Measurements from ENCODE around the gene CCDC88A.

The CCDC88A gene

GRCh38 chr2:55419679-55420438 lies at the start of gene CCDC88A:
CCDC88A (minus strand) TSS chr2:55419856; CDS start chr2:55419079, 777 bp downstream.
- H3K4me3 ChIP-seq (ENCODE audit: low read depth, low read length) = peak within 1 kb of the TSS; percentile 69
- no peak for TF ChIP-seq CTCF (IDR thresholded peaks at IDR 0.05; ENCODE audit: insufficient read depth, low read depth, low read length, missing control alignments)
- DNase-seq (ENCODE audit: low read depth) = peak; percentile 99

GRCh38 chr2:55461679-55462078 lies 42.0 kb upstream of the CCDC88A start:
- no peak for TF ChIP-seq CTCF (IDR thresholded peaks at IDR 0.05; ENCODE audit: insufficient read depth, low read depth, low read length, missing control alignments)
- DNase-seq (ENCODE audit: low read depth) = no peak
- no peak overlapping the region for H3K4me3 ChIP-seq (ENCODE audit: low read depth, low read length)

- H3K4me3 ChIP-seq (ENCODE audit: low read depth, low read length) = no peak overlapping the region
- no peak for TF ChIP-seq CTCF (IDR thresholded peaks at IDR 0.05; ENCODE audit: insufficient read depth, low read depth, low read length, missing control alignments)
- peak; percentile 5 for DNase-seq (ENCODE audit: low read depth)
These were observed 40.9 kb upstream of the CCDC88A start for GRCh38 chr2:55460562-55460961.

GRCh38 chr2:55459714-55460274 lies 40.1 kb upstream of the CCDC88A start:
- no peak overlapping the region for H3K4me3 ChIP-seq (ENCODE audit: low read depth, low read length)
- TF ChIP-seq CTCF (IDR thresholded peaks at IDR 0.05; ENCODE audit: insufficient read depth, low read depth, low read length, missing control alignments) = no peak
- no peak for DNase-seq (ENCODE audit: low read depth)

GRCh38 chr2:55459279-55459678 lies 39.6 kb upstream of the CCDC88A start:
- no peak for DNase-seq (ENCODE audit: low read depth)
- no peak for TF ChIP-seq CTCF (IDR thresholded peaks at IDR 0.05; ENCODE audit: insufficient read depth, low read depth, low read length, missing control alignments)
- H3K4me3 ChIP-seq (ENCODE audit: low read depth, low read length) = no peak overlapping the region

- H3K4me3 ChIP-seq (ENCODE audit: low read depth, low read length) = no peak overlapping the region
- DNase-seq (ENCODE audit: low read depth) = no peak
- TF ChIP-seq CTCF (IDR thresholded peaks at IDR 0.05; ENCODE audit: insufficient read depth, low read depth, low read length, missing control alignments) = no peak
These were observed 34.5 kb upstream of the CCDC88A start for GRCh38 chr2:55454121-55454520.

Data from GM12865 (cell line).